SK-N-SH treated with all-trans-retinoic acid at 6 μM for 48 hours (cell line): ENCODE measurements around the gene DCAF15.

Experiments
- BACH2 ChIP-seq: fragments of 250-450 bp; sonication (Bioruptor Pico); IDR thresholded peaks from 2 replicates; pipeline ENCODE4 v1.9.0; 2021; ENCODE audit warnings: mild to moderate bottlenecking, borderline replicate concordance
- SNAI2 ChIP-seq: fragments of 250-450 bp; sonication (Bioruptor Pico); IDR thresholded peaks from 2 replicates; pipeline ENCODE4 v1.5.0; 2020; ENCODE audit warnings: mild to moderate bottlenecking, moderate library complexity
- ZFP3 ChIP-seq: fragments of 250-450 bp; sonication (Bioruptor Pico); IDR thresholded peaks from 2 replicates; pipeline ENCODE4 v1.5.0; 2020; ENCODE audit warnings: mild to moderate bottlenecking, moderate library complexity
- ZFP30 ChIP-seq: fragments of 450-650 bp; formaldehyde crosslinking; IDR thresholded peaks from 2 replicates; pipeline ENCODE4 v1.5.0; 2022; ENCODE audit warnings: mild to moderate bottlenecking, moderate library complexity
- TF ChIP-seq, protein P1 (sequence below): fragments of 250-450 bp; sonication (Bioruptor Pico); IDR thresholded peaks from 2 replicates; pipeline ENCODE4 v1.5.1; 2020; ENCODE audit warnings: low read depth, mild to moderate bottlenecking, moderate library complexity

DNA sequence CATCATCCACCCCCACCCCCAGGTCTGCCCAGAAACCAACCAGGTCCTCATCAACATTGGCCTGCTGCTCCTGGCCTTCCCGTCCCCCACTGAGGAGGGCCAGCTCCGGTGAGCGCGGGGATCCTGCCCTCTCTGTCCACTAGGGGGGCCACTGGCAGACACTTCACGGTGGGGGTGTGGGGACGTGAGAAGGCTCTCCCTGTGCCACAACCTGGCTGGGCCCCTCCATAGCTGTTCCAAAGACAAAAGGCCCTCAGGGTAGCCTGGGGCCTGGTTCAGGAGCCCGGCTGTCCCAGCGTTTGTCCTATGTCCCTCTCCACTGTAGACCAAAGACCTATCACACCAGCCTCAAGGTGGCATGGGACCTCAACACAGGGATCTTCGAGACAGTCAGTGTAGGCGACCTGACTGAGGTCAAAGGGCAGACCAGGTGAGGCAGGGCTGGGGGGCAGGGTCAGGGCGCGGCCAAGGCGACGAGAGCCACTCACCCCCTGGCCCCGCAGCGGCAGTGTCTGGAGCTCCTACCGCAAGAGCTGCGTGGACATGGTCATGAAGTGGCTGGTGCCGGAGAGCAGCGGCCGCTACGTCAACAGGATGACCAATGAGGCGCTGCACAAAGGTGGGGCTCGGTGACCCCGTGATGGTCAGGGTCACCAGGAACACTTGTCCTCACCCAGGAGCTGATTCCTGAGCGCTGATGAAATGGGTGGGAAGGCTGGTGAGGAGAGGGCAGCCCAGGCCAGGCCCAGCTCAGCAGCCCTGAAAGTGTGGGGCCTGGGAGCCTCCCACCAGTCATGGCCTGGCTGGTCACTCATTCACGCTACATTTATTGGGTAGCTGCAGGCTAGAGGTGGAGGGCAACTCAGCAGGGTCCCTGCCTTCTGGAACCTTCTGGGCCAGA lies 7.9 kb downstream of the DCAF15 start:
- TF ChIP-seq, protein P1, sequence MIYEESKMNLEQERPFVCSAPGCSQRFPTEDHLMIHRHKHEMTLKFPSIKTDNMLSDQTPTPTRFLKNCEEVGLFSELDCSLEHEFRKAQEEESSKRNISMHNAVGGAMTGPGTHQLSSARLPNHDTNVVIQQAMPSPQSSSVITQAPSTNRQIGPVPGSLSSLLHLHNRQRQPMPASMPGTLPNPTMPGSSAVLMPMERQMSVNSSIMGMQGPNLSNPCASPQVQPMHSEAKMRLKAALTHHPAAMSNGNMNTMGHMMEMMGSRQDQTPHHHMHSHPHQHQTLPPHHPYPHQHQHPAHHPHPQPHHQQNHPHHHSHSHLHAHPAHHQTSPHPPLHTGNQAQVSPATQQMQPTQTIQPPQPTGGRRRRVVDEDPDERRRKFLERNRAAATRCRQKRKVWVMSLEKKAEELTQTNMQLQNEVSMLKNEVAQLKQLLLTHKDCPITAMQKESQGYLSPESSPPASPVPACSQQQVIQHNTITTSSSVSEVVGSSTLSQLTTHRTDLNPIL (CRISPR knock-in tag), result no peak
- TF ChIP-seq ZFP30 (no peak), ZFP3 (CRISPR knock-in tag) (no peak), BACH2 (CRISPR knock-in tag) (no peak), SNAI2 (CRISPR knock-in tag) (no peak)
